K562 (cell line): ENCODE data around the gene CTNNA3. TPM values are rescaled to one million over a fixed set of nuclear protein-coding genes. Genes with fewer than 3 reads are reported as not detected.

Experiments used
- ATAC-seq: fragments of 200-7000 bp; cut with Tn5 transposase; 3 replicates; pipeline ENCODE4 v1.9.1; 2020; ENCODE audit warnings: moderate library complexity
- BruUV-seq: library from RNA; stranded (reverse); fragments of 400-500 nt; replicated peaks from 2 replicates; lab custom pipeline; 2021; lab: Mats Ljungman, UMichigan
- CTCF ChIA-PET: fragments of 300-600 bp; formaldehyde crosslinking; extraction: SDS; loops from one replicate; lab custom pipeline; 2021; ENCODE audit warnings: low intra/inter-chr PET ratio; lab: Yijun Ruan, JAX
- POLR2A ChIA-PET: fragments of 300-600, 350-650 bp; sonication (Branson Sonifier 250); formaldehyde crosslinking; extraction: SDS; loops from one replicate; lab custom pipeline; 2021; ENCODE audit warnings: antibody characterized with exemption, inconsistent platforms; lab: Yijun Ruan, JAX
- DNase-seq, 4 experiments: peaks; one replicate each; pipeline versions ENCODE4 v3.0.0 to v3.0.0-alpha.2; 2011 to 2018; ENCODE audit warnings: low spot score in 3 of 4, mixed read lengths in 3 of 4; ENCODE audit errors: extremely low read depth in 1 of 4
- FAIRE-seq: peaks from 2 replicates; lab custom pipeline; 2011; peaks lifted over from hg19 to GRCh38; lab: Jason Lieb, UNC
- H2AFZ ChIP-seq: 2 replicates; pipeline ENCODE4 v1.6.0; 2011; ENCODE audit warnings: low read depth, low read length, control low read depth, inconsistent platforms
- H3K27ac ChIP-seq: fragments of 200-600 bp; 3 replicates; pipeline ENCODE4 v1.8.0; 2011; ENCODE audit warnings: low read depth, mild to moderate bottlenecking, control low read depth, inconsistent platforms, low read length, moderate library complexity, mixed read lengths; ENCODE audit errors: extremely low read depth
- H3K27me3 ChIP-seq, 2 experiments: fragments of 300-600 bp in 1 of 2; 2 replicates in 1 of 2; 3 replicates in 1 of 2; pipeline versions ENCODE4 v1.6.0 to v1.8.0; 2011; ENCODE audit warnings: inconsistent platforms in 2 of 2, low read length in 2 of 2, mild to moderate bottlenecking in 1 of 2, mixed read lengths in 1 of 2, moderate library complexity in 1 of 2; ENCODE audit not compliant: control insufficient read depth in 2 of 2, insufficient read depth in 2 of 2
- H3K36me3 ChIP-seq: fragments of 300-600 bp; 3 replicates; pipeline ENCODE4 v1.8.0; 2011; ENCODE audit warnings: mild to moderate bottlenecking, low read length, inconsistent platforms; ENCODE audit not compliant: control insufficient read depth, insufficient read depth
- H3K4me1 ChIP-seq, 2 experiments: fragments of 200-600 bp in 1 of 2; replicated peaks in 1 of 2; 2 replicates in 1 of 2; 3 replicates in 1 of 2; pipeline versions ENCODE4 v1.5.1 to v1.8.0; 2011; ENCODE audit warnings: inconsistent platforms in 2 of 2, low read length in 2 of 2, mild to moderate bottlenecking in 1 of 2, mixed read lengths in 1 of 2, moderate library complexity in 1 of 2; ENCODE audit not compliant: control insufficient read depth in 2 of 2, insufficient read depth in 2 of 2
- H3K4me2 ChIP-seq: 2 replicates; pipeline ENCODE4 v1.6.1; 2011; ENCODE audit warnings: low read length, control low read depth, inconsistent platforms, mixed read lengths; ENCODE audit not compliant: insufficient read depth
- H3K4me3 ChIP-seq: fragments of 200-600 bp; sonication (generic), shearing (Covaris generic); 2 replicates; pipeline ENCODE4 v1.5.1; 2016; ENCODE audit warnings: control low read depth, inconsistent platforms
- H3K79me2 ChIP-seq: fragments of 200-600 bp; 3 replicates; pipeline ENCODE4 v1.8.0; 2011; ENCODE audit warnings: low read length, inconsistent platforms; ENCODE audit not compliant: control insufficient read depth, insufficient read depth
- H3K9ac ChIP-seq, 2 experiments: 2 replicates each; pipeline versions ENCODE4 v1.6.0 to v1.6.1; 2011; ENCODE audit warnings: low read depth in 2 of 2, low read length in 2 of 2, control low read depth in 1 of 2, inconsistent platforms in 1 of 2, mild to moderate bottlenecking in 1 of 2, mixed read lengths in 1 of 2; ENCODE audit not compliant: insufficient read depth in 1 of 2
- H3K9me1 ChIP-seq: one replicate; pipeline ENCODE4 v1.6.0; 2011; ENCODE audit warnings: inconsistent platforms, mild to moderate bottlenecking, low read length, moderate library complexity; ENCODE audit not compliant: control insufficient read depth, insufficient read depth
- H3K9me3 ChIP-seq: replicated peaks from 2 replicates; pipeline ENCODE4 v1.5.1; 2011; ENCODE audit warnings: low read depth, low read length, inconsistent platforms; ENCODE audit not compliant: control insufficient read depth, insufficient read depth
- H4K20me1 ChIP-seq: replicated peaks from 2 replicates; pipeline ENCODE4 v1.6.1; 2011; ENCODE audit warnings: low read length, inconsistent platforms, mixed read lengths; ENCODE audit not compliant: control insufficient read depth, insufficient read depth
- CBX1 ChIP-seq: sonication (generic); IDR thresholded peaks from 2 replicates; pipeline ENCODE4 v1.6.1; 2016; ENCODE audit warnings: antibody characterized with exemption, low read depth, mild to moderate bottlenecking
- CREB3L1 ChIP-seq: fragments of 450-650 bp; IDR thresholded peaks from 2 replicates; pipeline ENCODE4 v1.6.1; 2014; ENCODE audit warnings: low read depth, mild to moderate bottlenecking, moderate library complexity, borderline replicate concordance
- HNRNPL ChIP-seq: fragments of 200-400 bp; formaldehyde crosslinking; IDR thresholded peaks from 2 replicates; pipeline ENCODE4 v1.6.1; 2017; ENCODE audit warnings: low read depth, mild to moderate bottlenecking, low read length
- MTA2 ChIP-seq: fragments of 450-650 bp; IDR thresholded peaks from 2 replicates; pipeline ENCODE4 v1.6.1; 2016; ENCODE audit warnings: low read depth
- RBM34 ChIP-seq: fragments of 200-400 bp; formaldehyde crosslinking; IDR thresholded peaks from 2 replicates; pipeline ENCODE4 v1.6.1; 2018; ENCODE audit warnings: low read length, borderline replicate concordance; ENCODE audit not compliant: insufficient read depth
- SMAD2 ChIP-seq: fragments of 150-350 bp; IDR thresholded peaks from 2 replicates; pipeline ENCODE4 v1.6.1; 2014; ENCODE audit warnings: low read depth, mild to moderate bottlenecking, low read length
- SOX6 ChIP-seq: fragments of 450-650 bp; IDR thresholded peaks from 2 replicates; pipeline ENCODE4 v1.6.1; 2014; ENCODE audit warnings: mild to moderate bottlenecking
- SPI1 ChIP-seq: IDR thresholded peaks from 2 replicates; pipeline ENCODE4 v1.6.1; 2011; ENCODE audit warnings: low read depth, low read length, control low read depth, borderline replicate concordance
- ZC3H8 ChIP-seq: fragments of 450-650 bp; IDR thresholded peaks from 2 replicates; pipeline ENCODE4 v1.6.1; 2017
- ZNF134 ChIP-seq: fragments of 250-450 bp; sonication (Bioruptor Pico); conservative IDR thresholded peaks from 2 replicates; pipeline ENCODE4 v1.4.0; 2020
- ZNF184 ChIP-seq: sonication (generic); formaldehyde crosslinking; IDR thresholded peaks from 2 replicates; pipeline ENCODE4 v1.5.0; 2020; ENCODE audit warnings: missing genetic modification reagents
- ZNF253 ChIP-seq: fragments of 250-450 bp; sonication (Bioruptor Pico); conservative IDR thresholded peaks from 2 replicates; pipeline ENCODE4 v1.6.1; 2021; ENCODE audit warnings: mild to moderate bottlenecking
- ZNF717 ChIP-seq: fragments of 250-450 bp; sonication (Bioruptor Pico); IDR thresholded peaks from 2 replicates; pipeline ENCODE4 v1.5.0; 2021
- in situ Hi-C: fragments of 300-500 bp; cut with MboI; formaldehyde crosslinking; loops from 4 replicates; pipeline ENCODE4 v1.15.0; 2018; ENCODE audit warnings: inconsistent platforms, mixed read lengths
- intact Hi-C: fragments of 100-400 bp; cut with micrococcal nuclease; formaldehyde crosslinking; loops from 2 replicates; pipeline ENCODE4 v1.14.2; 2022
- polyA plus RNA-seq, 8 experiments: library from polyadenylated mRNA; depleted of rRNA in 4 of 8; stranded (reverse) in 5 of 8; unstranded in 3 of 8; fragments of >200 nt; fragmentation: Nextera tagmentation in 2 of 8; fragmentation: Illumina TruSeq in 1 of 8; extraction: Ambion mirVana in 2 of 8; extraction: Trizol in 1 of 8; gene quantifications; 2 replicates each; pipeline versions ENCODE4 v1.2.1 to v1.2.3, GENCODE V29; 2011 to 2014; ENCODE audit warnings: inconsistent platforms in 1 of 8, missing spikeins in 1 of 8
- total RNA-seq, 7 experiments: library from RNA; depleted of rRNA in 6 of 7; stranded (reverse); fragments of >200 nt in 6 of 7; fragmentation: Illumina TruSeq in 2 of 7; extraction: Trizol in 2 of 7; gene quantifications; 2 replicates each; pipeline versions ENCODE4 v1.2.1 to v1.2.3, GENCODE V29; 2011 to 2021; ENCODE audit warnings: low replicate concordance in 1 of 7
- TF ChIP-seq, protein P1 (sequence below), 2 experiments: fragments of 450-650 bp in 1 of 2; IDR thresholded peaks; 2 replicates each; pipeline ENCODE4 v1.6.1; 2011 to 2017; ENCODE audit warnings: low read depth in 2 of 2, antibody characterized with exemption in 1 of 2, borderline replicate concordance in 1 of 2, low read length in 1 of 2, mild to moderate bottlenecking in 1 of 2, mixed read lengths in 1 of 2; ENCODE audit not compliant: control insufficient read depth in 1 of 2
- TF ChIP-seq, protein P2 (sequence below): fragments of 200-400 bp; formaldehyde crosslinking; IDR thresholded peaks from 2 replicates; pipeline ENCODE4 v1.6.1; 2017; ENCODE audit warnings: mild to moderate bottlenecking, low read depth, low read length, moderate library complexity
- TF ChIP-seq, protein P3 (sequence below): fragments of 450-650 bp; formaldehyde crosslinking; IDR thresholded peaks from 2 replicates; pipeline ENCODE4 v1.4.0; 2020; ENCODE audit warnings: mild to moderate bottlenecking

Gene CTNNA3
- total and polyA plus RNA-seq, 9 of the 15 experiments (the other 6 are each of a cell fraction or from before 2014, with no cell fraction given), result 0.04 TPM; not detected in 8

GRCh38 chr10:65993451-65993850 lies 1702.5 kb downstream of the CTNNA3 start:
- ATAC-seq, result no peak
- in situ Hi-C loops, result no loop called here
- intact Hi-C loops, result no loop called here
- Histone ChIP-seq H3K9me1 (no peaks in the 10 kb centered on the region), H3K36me3 (no peaks in the 10 kb centered on the region), H2AFZ (no peak overlapping the region), H3K9ac (no peak overlapping the region), H3K4me2 (no peak overlapping the region), H3K79me2 (no peaks in the 10 kb centered on the region), H3K27me3 (no peaks in the 10 kb centered on the region), H4K20me1 (no peaks in the 10 kb centered on the region), H3K9me3 (no peaks in the 10 kb centered on the region; the same call in 1 of the 2 replicates), H3K27ac (no peak overlapping the region), H3K4me3 (no peak overlapping the region), H3K4me1 (no peaks in the 10 kb centered on the region)
- CTCF ChIA-PET, result no interaction called here
- no peak for FAIRE-seq
- DNase-seq, result no peak
- no TSS peak for BruUV-seq
- TF ChIP-seq, protein P1, sequence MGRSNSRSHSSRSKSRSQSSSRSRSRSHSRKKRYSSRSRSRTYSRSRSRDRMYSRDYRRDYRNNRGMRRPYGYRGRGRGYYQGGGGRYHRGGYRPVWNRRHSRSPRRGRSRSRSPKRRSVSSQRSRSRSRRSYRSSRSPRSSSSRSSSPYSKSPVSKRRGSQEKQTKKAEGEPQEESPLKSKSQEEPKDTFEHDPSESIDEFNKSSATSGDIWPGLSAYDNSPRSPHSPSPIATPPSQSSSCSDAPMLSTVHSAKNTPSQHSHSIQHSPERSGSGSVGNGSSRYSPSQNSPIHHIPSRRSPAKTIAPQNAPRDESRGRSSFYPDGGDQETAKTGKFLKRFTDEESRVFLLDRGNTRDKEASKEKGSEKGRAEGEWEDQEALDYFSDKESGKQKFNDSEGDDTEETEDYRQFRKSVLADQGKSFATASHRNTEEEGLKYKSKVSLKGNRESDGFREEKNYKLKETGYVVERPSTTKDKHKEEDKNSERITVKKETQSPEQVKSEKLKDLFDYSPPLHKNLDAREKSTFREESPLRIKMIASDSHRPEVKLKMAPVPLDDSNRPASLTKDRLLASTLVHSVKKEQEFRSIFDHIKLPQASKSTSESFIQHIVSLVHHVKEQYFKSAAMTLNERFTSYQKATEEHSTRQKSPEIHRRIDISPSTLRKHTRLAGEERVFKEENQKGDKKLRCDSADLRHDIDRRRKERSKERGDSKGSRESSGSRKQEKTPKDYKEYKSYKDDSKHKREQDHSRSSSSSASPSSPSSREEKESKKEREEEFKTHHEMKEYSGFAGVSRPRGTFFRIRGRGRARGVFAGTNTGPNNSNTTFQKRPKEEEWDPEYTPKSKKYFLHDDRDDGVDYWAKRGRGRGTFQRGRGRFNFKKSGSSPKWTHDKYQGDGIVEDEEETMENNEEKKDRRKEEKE (IDR thresholded peaks at IDR 0.05; ENCODE audit: borderline replicate concordance in 1 of 2, control insufficient read depth in 1 of 2, low read depth in 2 of 2, low read length in 1 of 2), result no peak
- TF ChIP-seq HNRNPL, result no peak
- no peak for TF ChIP-seq ZNF134 (CRISPR knock-in tag)
- no peak for TF ChIP-seq SMAD2
- TF ChIP-seq CBX1, result no peak
- TF ChIP-seq ZC3H8, result no peak
- no peak for TF ChIP-seq SPI1
- TF ChIP-seq MTA2, result no peak
- TF ChIP-seq ZNF184 (CRISPR knock-in tag), result no peak
- TF ChIP-seq, protein P2, sequence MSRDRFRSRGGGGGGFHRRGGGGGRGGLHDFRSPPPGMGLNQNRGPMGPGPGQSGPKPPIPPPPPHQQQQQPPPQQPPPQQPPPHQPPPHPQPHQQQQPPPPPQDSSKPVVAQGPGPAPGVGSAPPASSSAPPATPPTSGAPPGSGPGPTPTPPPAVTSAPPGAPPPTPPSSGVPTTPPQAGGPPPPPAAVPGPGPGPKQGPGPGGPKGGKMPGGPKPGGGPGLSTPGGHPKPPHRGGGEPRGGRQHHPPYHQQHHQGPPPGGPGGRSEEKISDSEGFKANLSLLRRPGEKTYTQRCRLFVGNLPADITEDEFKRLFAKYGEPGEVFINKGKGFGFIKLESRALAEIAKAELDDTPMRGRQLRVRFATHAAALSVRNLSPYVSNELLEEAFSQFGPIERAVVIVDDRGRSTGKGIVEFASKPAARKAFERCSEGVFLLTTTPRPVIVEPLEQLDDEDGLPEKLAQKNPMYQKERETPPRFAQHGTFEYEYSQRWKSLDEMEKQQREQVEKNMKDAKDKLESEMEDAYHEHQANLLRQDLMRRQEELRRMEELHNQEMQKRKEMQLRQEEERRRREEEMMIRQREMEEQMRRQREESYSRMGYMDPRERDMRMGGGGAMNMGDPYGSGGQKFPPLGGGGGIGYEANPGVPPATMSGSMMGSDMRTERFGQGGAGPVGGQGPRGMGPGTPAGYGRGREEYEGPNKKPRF, result no peak
- TF ChIP-seq CREB3L1, result no peak
- TF ChIP-seq ZNF717 (CRISPR knock-in tag), result no peak
- no peak for TF ChIP-seq RBM34
- no peak for TF ChIP-seq SOX6
- TF ChIP-seq, protein P3, sequence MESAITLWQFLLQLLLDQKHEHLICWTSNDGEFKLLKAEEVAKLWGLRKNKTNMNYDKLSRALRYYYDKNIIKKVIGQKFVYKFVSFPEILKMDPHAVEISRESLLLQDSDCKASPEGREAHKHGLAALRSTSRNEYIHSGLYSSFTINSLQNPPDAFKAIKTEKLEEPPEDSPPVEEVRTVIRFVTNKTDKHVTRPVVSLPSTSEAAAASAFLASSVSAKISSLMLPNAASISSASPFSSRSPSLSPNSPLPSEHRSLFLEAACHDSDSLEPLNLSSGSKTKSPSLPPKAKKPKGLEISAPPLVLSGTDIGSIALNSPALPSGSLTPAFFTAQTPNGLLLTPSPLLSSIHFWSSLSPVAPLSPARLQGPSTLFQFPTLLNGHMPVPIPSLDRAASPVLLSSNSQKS (CRISPR knock-in tag), result no peak
- no peak for TF ChIP-seq ZNF253 (CRISPR knock-in tag)
- POLR2A ChIA-PET, result no interaction called here
